Right renal pelvis (tissue), 4 donors: ENCODE results near the gene MLLT3. TPM values are rescaled to one million over a fixed set of nuclear protein-coding genes. Genes with fewer than 3 reads are reported as not detected.

Experiments used
- DNase-seq, 4 donors: peaks; one replicate each; pipeline ENCODE4 v3.0.0-alpha.2; 2013; ENCODE audit warnings: low read depth in 4 of 4, low spot score in 3 of 4, missing footprints in 1 of 4
- polyA plus RNA-seq, 4 donors: library from polyadenylated mRNA; unstranded; fragments of 120-200 nt; gene quantifications; one replicate each; pipeline ENCODE4 v1.2.1, GENCODE V29; 2013; ENCODE audit not compliant: insufficient read length in 4 of 4

The MLLT3 gene
- polyA plus RNA-seq, 4 donors: 29.0 to 36.0 (median 33.3) TPM

- DNase-seq: no peak
These were observed 264.1 kb downstream of the MLLT3 start for GRCh38 chr9:20358207-20358606.

GRCh38 chr9:20357037-20357432 lies 265.3 kb downstream of the MLLT3 start:
- DNase-seq: no peak

- DNase-seq: peak in 3 of 4 donors; percentile 54 to 76 (median 74)
These were observed 265.8 kb downstream of the MLLT3 start for GRCh38 chr9:20356403-20357036.

GRCh38 chr9:20355022-20355421 lies 267.3 kb downstream of the MLLT3 start:
- DNase-seq: no peak

- DNase-seq: no peak
These were observed 268.2 kb downstream of the MLLT3 start for GRCh38 chr9:20353931-20354652.

- no peak for DNase-seq
These were observed 268.8 kb downstream of the MLLT3 start for GRCh38 chr9:20353524-20353923.

GRCh38 chr9:20352591-20352990 lies 269.7 kb downstream of the MLLT3 start:
- no peak for DNase-seq

- DNase-seq: peak in 2 of 4 donors; percentile 53 to 60
These were observed 270.6 kb downstream of the MLLT3 start for GRCh38 chr9:20351715-20352114.

GRCh38 chr9:20349568-20349967 lies 272.7 kb downstream of the MLLT3 start:
- no peak for DNase-seq

GRCh38 chr9:20343325-20343724 lies 279.0 kb downstream of the MLLT3 start:
- DNase-seq: no peak

- no peak for DNase-seq
These were observed 281.8 kb downstream of the MLLT3 start for GRCh38 chr9:20340511-20340861.

- no peak for DNase-seq
These were observed 286.5 kb downstream of the MLLT3 start for GRCh38 chr9:20335668-20336332.

- DNase-seq: no peak
These were observed 288.3 kb downstream of the MLLT3 start for GRCh38 chr9:20333991-20334390.

- DNase-seq: no peak
These were observed 291.1 kb downstream of the MLLT3 start for GRCh38 chr9:20331095-20331685.

GRCh38 chr9:20330688-20331087 lies 291.6 kb downstream of the MLLT3 start:
- DNase-seq: no peak

GRCh38 chr9:20326516-20326915 lies 295.8 kb downstream of the MLLT3 start:
- no peak for DNase-seq

GRCh38 chr9:20325008-20325407 lies 297.3 kb downstream of the MLLT3 start:
- no peak for DNase-seq

- DNase-seq: no peak
These were observed 300.1 kb downstream of the MLLT3 start for GRCh38 chr9:20322212-20322611.

GRCh38 chr9:20321423-20322082 lies 300.7 kb downstream of the MLLT3 start:
- DNase-seq: no peak

GRCh38 chr9:20320921-20321320 lies 301.4 kb downstream of the MLLT3 start:
- DNase-seq: no peak
